OCI-LY1 (cell line): Measurements from ENCODE around the gene DHRS3.

Experiments
- H2AFZ ChIP-seq: fragments of 200-600 bp; sonication (generic), shearing (Covaris generic); 2 replicates; pipeline ENCODE4 v1.6.0; 2014; ENCODE audit warnings: antibody characterized with exemption, mild to moderate bottlenecking, low read length
- H3F3A ChIP-seq: fragments of 200-600 bp; sonication (generic), shearing (Covaris generic); 2 replicates; pipeline ENCODE4 v1.6.0; 2014; ENCODE audit warnings: mild to moderate bottlenecking, antibody characterized with exemption, low read length, moderate library complexity; ENCODE audit not compliant: insufficient read depth
- H3K27ac ChIP-seq: fragments of 200-600 bp; sonication (generic); 2 replicates; pipeline ENCODE4 v1.5.1; 2014; ENCODE audit warnings: low read length, mixed run types, mild to moderate bottlenecking, low read depth; ENCODE audit not compliant: poor library complexity, severe bottlenecking
- H3K27me3 ChIP-seq: fragments of 200-600 bp; sonication (generic); 2 replicates; pipeline ENCODE4 v1.6.0; 2014; ENCODE audit warnings: antibody characterized with exemption, mild to moderate bottlenecking, low read length, moderate library complexity; ENCODE audit not compliant: insufficient read depth
- H3K36me3 ChIP-seq: fragments of 200-600 bp; sonication (generic); 2 replicates; pipeline ENCODE4 v1.6.1; 2014; ENCODE audit warnings: mild to moderate bottlenecking, antibody characterized with exemption, low read length, moderate library complexity, mixed read lengths; ENCODE audit not compliant: insufficient read depth
- H3K4me1 ChIP-seq: fragments of 200-600 bp; sonication (generic); 2 replicates; pipeline ENCODE4 v1.5.1; 2014; ENCODE audit warnings: mild to moderate bottlenecking, low read length, moderate library complexity; ENCODE audit not compliant: insufficient read depth, severe bottlenecking
- H3K4me2 ChIP-seq: fragments of 200-600 bp; sonication (generic), shearing (Covaris generic); 2 replicates; pipeline ENCODE4 v1.6.1; 2014; ENCODE audit warnings: low read length
- H3K4me3 ChIP-seq: fragments of 200-600 bp; sonication (generic); 2 replicates; pipeline ENCODE4 v1.5.1; 2014; ENCODE audit warnings: low read length, low read depth, mild to moderate bottlenecking, mixed read lengths; ENCODE audit not compliant: poor library complexity, severe bottlenecking
- H3K79me2 ChIP-seq: fragments of 200-600 bp; shearing (Covaris generic); 2 replicates; pipeline ENCODE4 v1.6.1; 2016; ENCODE audit warnings: mixed run types, low read length, mixed read lengths; ENCODE audit not compliant: insufficient read depth
- H3K9ac ChIP-seq: fragments of 200-600 bp; sonication (generic), shearing (Covaris generic); 2 replicates; pipeline ENCODE4 v1.6.1; 2014; ENCODE audit warnings: mild to moderate bottlenecking, low read length, mixed read lengths
- H3K9me2 ChIP-seq: fragments of 200-600 bp; sonication (generic), shearing (Covaris generic); 2 replicates; pipeline ENCODE4 v1.6.1; 2014; ENCODE audit warnings: low read depth, mild to moderate bottlenecking, low read length, mixed read lengths
- H3K9me3 ChIP-seq: fragments of 200-600 bp; shearing (Covaris generic); 2 replicates; pipeline ENCODE4 v1.6.1; 2014; ENCODE audit warnings: low read length, mixed read lengths
- H4K20me1 ChIP-seq: fragments of 200-600 bp; sonication (generic), shearing (Covaris generic); 2 replicates; pipeline ENCODE4 v1.6.0; 2016; ENCODE audit warnings: mild to moderate bottlenecking, low read length; ENCODE audit not compliant: insufficient read depth
- CTCF ChIP-seq: fragments of 200-600 bp; sonication (generic), shearing (Covaris generic); IDR thresholded peaks from 2 replicates; pipeline ENCODE4 v1.5.1; 2017; ENCODE audit warnings: mild to moderate bottlenecking, antibody characterized with exemption, low read length, moderate library complexity, mixed read lengths
- EZH2 ChIP-seq: fragments of 200-600 bp; sonication (generic), shearing (Covaris generic); IDR thresholded peaks from 2 replicates; pipeline ENCODE4 v1.8.0; 2017; ENCODE audit warnings: borderline replicate concordance, mixed run types, mild to moderate bottlenecking, antibody characterized with exemption, low read length, moderate library complexity, mixed read lengths

The DHRS3 gene

GRCh38 chr1:12657060-12657884, 39.3 kb upstream of the DHRS3 start:
- Histone ChIP-seq H3K27ac (no peak overlapping the region), H3K9ac (no peak overlapping the region), H3F3A (no peaks in the 10 kb centered on the region), H3K9me3 (no peaks in the 10 kb centered on the region), H3K9me2 (no peaks in the 10 kb centered on the region), H2AFZ (no peak overlapping the region), H3K4me1 (no peaks in the 10 kb centered on the region), H3K79me2 (no peaks in the 10 kb centered on the region), H3K4me3 (no peak overlapping the region), H3K36me3 (no peaks in the 10 kb centered on the region), H3K4me2 (no peak overlapping the region), H3K27me3 (no peaks in the 10 kb centered on the region; the same call in 1 of the 2 replicates), H4K20me1 (no peaks in the 10 kb centered on the region)
- TF ChIP-seq CTCF = no peak
- no peak for TF ChIP-seq EZH2

DNA sequence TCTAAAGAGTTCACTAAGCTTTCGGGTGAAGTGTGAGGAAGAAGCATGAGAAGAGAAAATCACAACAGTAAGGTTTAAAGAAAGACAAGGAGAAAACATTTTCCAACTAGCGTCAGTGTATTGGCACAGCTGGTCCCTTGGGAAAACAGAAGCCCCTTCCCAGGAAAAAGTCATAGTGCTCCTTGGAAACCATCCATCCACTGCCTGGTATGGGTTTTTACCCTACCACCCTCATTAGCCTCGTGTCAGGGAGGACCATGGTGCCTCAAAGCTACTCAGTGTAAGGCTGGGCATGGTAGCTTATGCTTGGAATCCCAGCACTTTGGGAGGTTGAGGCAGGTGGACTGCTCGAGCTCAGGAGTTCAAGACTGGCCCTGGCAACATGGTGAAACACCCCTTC, 38.6 kb upstream of the DHRS3 start:
- no peak overlapping the region for H3K9ac ChIP-seq
- no peak overlapping the region for H3K4me2 ChIP-seq
- H3K27me3 ChIP-seq = no peaks in the 10 kb centered on the region; the same call in 1 of the 2 replicates
- no peak overlapping the region for H3K4me3 ChIP-seq
- no peaks in the 10 kb centered on the region for H3K4me1 ChIP-seq
- no peak overlapping the region for H2AFZ ChIP-seq
- no peak overlapping the region for H3K27ac ChIP-seq
- no peaks in the 10 kb centered on the region for H3K9me2 ChIP-seq
- H3K9me3 ChIP-seq = no peaks in the 10 kb centered on the region
- H3K36me3 ChIP-seq = no peaks in the 10 kb centered on the region
- no peaks in the 10 kb centered on the region for H3K79me2 ChIP-seq
- H3F3A ChIP-seq = no peaks in the 10 kb centered on the region
- no peaks in the 10 kb centered on the region for H4K20me1 ChIP-seq
- no peak for TF ChIP-seq EZH2
- no peak for TF ChIP-seq CTCF

GRCh38 chr1:12654657-12655056, 36.6 kb upstream of the DHRS3 start:
- Histone ChIP-seq H3K4me1 (no peaks in the 10 kb centered on the region), H4K20me1 (no peaks in the 10 kb centered on the region), H3K79me2 (no peaks in the 10 kb centered on the region), H3K4me2 (no peak overlapping the region), H3K4me3 (no peak overlapping the region), H2AFZ (no peak overlapping the region), H3F3A (no peaks in the 10 kb centered on the region), H3K9ac (no peak overlapping the region), H3K9me3 (no peaks in the 10 kb centered on the region), H3K27ac (no peak overlapping the region), H3K36me3 (no peaks in the 10 kb centered on the region), H3K9me2 (no peaks in the 10 kb centered on the region), H3K27me3 (no peaks in the 10 kb centered on the region; the same call in 1 of the 2 replicates)
- TF ChIP-seq EZH2 = no peak
- TF ChIP-seq CTCF = no peak
